GM13976 (cell line): ENCODE data around the gene TAF1B.
"Not testable (repeated sequence)": the region's sequence is repeated elsewhere in the genome, so short reads cannot be mapped to it uniquely, and the experiment has no call there.

Experiments
- DNase-seq: peaks from one replicate; pipeline ENCODE4 v3.0.0; 2012; ENCODE audit warnings: low spot score
- CTCF ChIP-seq: IDR thresholded peaks from 2 replicates; pipeline ENCODE4 v1.5.1; 2012; ENCODE audit warnings: borderline replicate concordance, mild to moderate bottlenecking; ENCODE audit not compliant: insufficient read depth; ENCODE audit errors: extremely low read depth, missing control alignments, control extremely low read depth
- in situ Hi-C: fragments of 300-500 bp; cut with MboI; formaldehyde crosslinking; loops from one replicate; pipeline ENCODE4 v1.12.0; 2022; ENCODE audit warnings: low sequenced_read_pairs, mixed read lengths, inconsistent platforms; ENCODE audit not compliant: unreplicated experiment

The TAF1B gene

GRCh38 chr2:9831670-9832069 lies 11.6 kb upstream of the TAF1B start:
- in situ Hi-C loops, result no loop called here
- TF ChIP-seq CTCF, result no peak
- no peak for DNase-seq

GRCh38 chr2:9832586-9832985 lies 10.7 kb upstream of the TAF1B start:
- no peak for TF ChIP-seq CTCF
- in situ Hi-C loops, result no loop called here
- no peak for DNase-seq

- DNase-seq, in situ Hi-C loops: not testable (repeated sequence)
Observed at GRCh38 chr2:9835068-9835467, 8.2 kb upstream of the TAF1B start.

GRCh38 chr2:9836074-9836473 lies 7.2 kb upstream of the TAF1B start:
- TF ChIP-seq CTCF, result no peak
- no peak for DNase-seq
- in situ Hi-C loops, result no loop called here

GRCh38 chr2:9836517-9836916 lies 6.8 kb upstream of the TAF1B start:
- in situ Hi-C loops, result no loop called here
- no peak for DNase-seq
- TF ChIP-seq CTCF, result no peak

- no peak for DNase-seq
- in situ Hi-C loops, result no loop called here
- no peak for TF ChIP-seq CTCF
Observed at GRCh38 chr2:9837451-9837850, 5.8 kb upstream of the TAF1B start.

GRCh38 chr2:9838391-9838790 lies 4.9 kb upstream of the TAF1B start:
- DNase-seq, result no peak
- TF ChIP-seq CTCF, result no peak
- in situ Hi-C loops, result no loop called here
